BE2C (cell line): ENCODE data around the gene TRAM2.
A peak's percentile ranks its signal among the peaks of the same experiment; 100 is the strongest.

ENCODE experiments used
- DNase-seq: peaks from one replicate; pipeline ENCODE4 v3.0.0-alpha.2; 2020
- H3K27me3 ChIP-seq: fragments of 250-450 bp; sonication (Bioruptor Pico); 2 replicates; pipeline ENCODE4 v1.5.1; 2020; ENCODE audit warnings: mild to moderate bottlenecking
- H3K36me3 ChIP-seq: fragments of 250-450 bp; sonication (Bioruptor Pico); 2 replicates; pipeline ENCODE4 v1.5.1; 2020; ENCODE audit warnings: mild to moderate bottlenecking
- H3K4me1 ChIP-seq: fragments of 250-450 bp; sonication (Bioruptor Pico); 2 replicates; pipeline ENCODE4 v1.5.1; 2020
- H3K4me3 ChIP-seq: 2 replicates; pipeline ENCODE4 v1.5.1; 2011; ENCODE audit warnings: low read depth, low read length
- H3K9me3 ChIP-seq: fragments of 250-450 bp; sonication (Bioruptor Pico); 2 replicates; pipeline ENCODE4 v1.5.1; 2020
- TF ChIP-seq, protein P1 (sequence below): IDR thresholded peaks from 2 replicates; pipeline ENCODE4 v1.5.1; 2012; ENCODE audit warnings: mild to moderate bottlenecking, low read depth, low read length

Gene TRAM2

DNA sequence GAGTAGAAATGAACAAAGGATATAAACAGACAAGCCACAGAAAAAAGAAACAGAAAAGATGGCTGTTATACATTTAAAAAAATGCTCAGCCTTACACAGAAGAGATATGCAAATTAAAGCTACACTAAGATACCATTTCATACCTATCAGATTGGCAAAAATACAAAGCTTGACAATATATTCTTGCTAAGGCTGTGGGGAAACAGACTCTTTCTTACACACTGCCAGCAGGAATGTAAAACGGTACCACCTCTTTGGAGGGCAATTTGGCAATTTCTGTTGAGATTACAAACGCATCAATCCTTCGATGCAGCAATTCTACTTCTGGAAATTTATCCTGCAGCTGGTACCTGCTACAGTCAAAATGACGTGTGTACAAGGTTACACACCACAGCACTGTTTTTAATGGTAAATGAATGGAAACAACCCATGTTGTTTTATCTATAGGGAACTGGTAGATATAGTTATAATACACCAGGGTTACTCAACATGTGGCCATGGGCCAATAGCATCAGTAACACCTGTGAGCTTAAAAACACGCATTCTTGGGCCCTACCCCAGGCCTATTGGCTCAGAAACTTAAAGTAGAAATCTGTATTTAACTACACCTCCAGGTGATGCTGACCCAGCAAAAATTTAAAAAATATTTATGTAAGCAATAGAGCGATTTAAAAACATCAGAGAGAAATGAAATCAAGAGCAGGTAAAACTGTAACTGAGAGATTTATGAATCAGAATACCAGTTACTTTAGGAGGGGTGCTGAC is 53.3 kb downstream of the TRAM2 start:
- TF ChIP-seq, protein P1, sequence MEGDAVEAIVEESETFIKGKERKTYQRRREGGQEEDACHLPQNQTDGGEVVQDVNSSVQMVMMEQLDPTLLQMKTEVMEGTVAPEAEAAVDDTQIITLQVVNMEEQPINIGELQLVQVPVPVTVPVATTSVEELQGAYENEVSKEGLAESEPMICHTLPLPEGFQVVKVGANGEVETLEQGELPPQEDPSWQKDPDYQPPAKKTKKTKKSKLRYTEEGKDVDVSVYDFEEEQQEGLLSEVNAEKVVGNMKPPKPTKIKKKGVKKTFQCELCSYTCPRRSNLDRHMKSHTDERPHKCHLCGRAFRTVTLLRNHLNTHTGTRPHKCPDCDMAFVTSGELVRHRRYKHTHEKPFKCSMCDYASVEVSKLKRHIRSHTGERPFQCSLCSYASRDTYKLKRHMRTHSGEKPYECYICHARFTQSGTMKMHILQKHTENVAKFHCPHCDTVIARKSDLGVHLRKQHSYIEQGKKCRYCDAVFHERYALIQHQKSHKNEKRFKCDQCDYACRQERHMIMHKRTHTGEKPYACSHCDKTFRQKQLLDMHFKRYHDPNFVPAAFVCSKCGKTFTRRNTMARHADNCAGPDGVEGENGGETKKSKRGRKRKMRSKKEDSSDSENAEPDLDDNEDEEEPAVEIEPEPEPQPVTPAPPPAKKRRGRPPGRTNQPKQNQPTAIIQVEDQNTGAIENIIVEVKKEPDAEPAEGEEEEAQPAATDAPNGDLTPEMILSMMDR = no peak
- H3K27me3 ChIP-seq = no peaks in the 10 kb centered on the region
- no peak for DNase-seq
- no peaks in the 10 kb centered on the region for H3K36me3 ChIP-seq
- H3K4me3 ChIP-seq = no peak overlapping the region
- no peaks in the 10 kb centered on the region for H3K9me3 ChIP-seq
- H3K4me1 ChIP-seq = peaks cover 5% of the 10 kb centered on the region

DNA sequence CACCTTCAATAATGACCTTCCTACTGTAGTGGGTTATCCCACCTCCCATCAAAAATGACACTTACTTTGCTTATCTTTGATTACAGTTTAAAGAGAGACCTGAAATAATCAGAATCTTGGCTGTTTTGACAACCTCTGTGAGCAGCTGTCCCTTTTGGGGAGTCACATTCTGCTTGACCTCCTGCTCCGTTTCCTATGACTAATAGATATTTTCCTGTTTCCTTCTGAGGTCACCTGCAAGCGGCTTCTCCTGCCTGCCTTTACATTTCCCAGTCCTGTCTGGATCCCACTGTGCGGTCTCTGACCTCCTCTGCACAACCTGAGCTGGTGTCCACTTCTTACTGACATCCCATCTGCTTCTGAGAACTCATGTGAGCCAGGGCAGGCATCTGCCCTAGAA is 54.2 kb downstream of the TRAM2 start:
- DNase-seq = no peak
- no peaks in the 10 kb centered on the region for H3K27me3 ChIP-seq
- no peaks in the 10 kb centered on the region for H3K36me3 ChIP-seq
- H3K9me3 ChIP-seq = no peaks in the 10 kb centered on the region
- peaks cover 12% of the 10 kb centered on the region for H3K4me1 ChIP-seq
- TF ChIP-seq, protein P1 = no peak
- no peak overlapping the region for H3K4me3 ChIP-seq

DNA sequence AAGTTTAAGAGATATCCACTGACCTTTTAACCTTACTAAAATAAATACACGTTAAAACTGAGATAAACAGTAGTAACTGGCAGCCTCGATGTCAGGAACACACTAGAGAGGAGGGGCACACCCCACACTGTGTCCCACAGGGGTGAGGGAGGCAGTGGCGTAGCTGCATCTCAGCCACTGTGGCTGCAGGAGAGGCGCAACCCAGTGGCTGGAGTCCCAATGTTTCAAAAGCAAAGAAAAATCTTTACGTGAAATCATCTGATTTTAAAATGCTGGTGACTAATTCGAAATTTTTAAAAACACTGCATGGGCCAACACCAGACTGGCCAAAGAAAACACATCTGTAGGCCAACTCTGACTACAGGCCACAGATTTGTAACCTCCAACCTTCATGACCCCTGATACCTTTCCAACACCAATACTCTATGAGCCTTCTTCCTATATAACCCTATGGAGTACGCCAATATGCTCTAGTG is 54.7 kb downstream of the TRAM2 start:
- Histone ChIP-seq H3K4me3 (no peak overlapping the region), H3K36me3 (no peaks in the 10 kb centered on the region), H3K9me3 (no peaks in the 10 kb centered on the region), H3K4me1 (peaks cover 12% of the 10 kb centered on the region), H3K27me3 (no peaks in the 10 kb centered on the region)
- no peak for DNase-seq
- TF ChIP-seq, protein P1 = no peak

DNA sequence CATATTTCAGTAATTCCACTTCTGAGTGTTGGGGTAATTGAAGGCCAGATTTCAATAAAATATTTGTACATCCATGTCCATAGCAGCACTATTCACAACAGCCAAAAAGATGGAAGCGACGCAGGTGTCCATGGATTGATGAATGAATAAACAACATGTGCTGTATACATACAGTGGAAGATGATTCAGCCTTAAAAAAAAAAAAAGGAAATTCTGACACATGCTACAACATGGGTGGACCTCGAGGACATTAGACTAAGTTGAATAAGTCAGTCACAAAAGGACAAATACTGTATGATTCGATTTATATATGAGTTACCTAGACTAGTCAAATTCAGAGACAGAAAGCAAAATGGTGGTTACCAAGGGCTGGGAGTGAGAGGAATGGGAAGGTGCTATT is 57.2 kb downstream of the TRAM2 start:
- no peak for DNase-seq
- no peaks in the 10 kb centered on the region for H3K27me3 ChIP-seq
- TF ChIP-seq, protein P1 = no peak
- no peaks in the 10 kb centered on the region for H3K9me3 ChIP-seq
- peaks cover 12% of the 10 kb centered on the region for H3K4me1 ChIP-seq
- H3K4me3 ChIP-seq = no peak overlapping the region
- no peaks in the 10 kb centered on the region for H3K36me3 ChIP-seq

DNA sequence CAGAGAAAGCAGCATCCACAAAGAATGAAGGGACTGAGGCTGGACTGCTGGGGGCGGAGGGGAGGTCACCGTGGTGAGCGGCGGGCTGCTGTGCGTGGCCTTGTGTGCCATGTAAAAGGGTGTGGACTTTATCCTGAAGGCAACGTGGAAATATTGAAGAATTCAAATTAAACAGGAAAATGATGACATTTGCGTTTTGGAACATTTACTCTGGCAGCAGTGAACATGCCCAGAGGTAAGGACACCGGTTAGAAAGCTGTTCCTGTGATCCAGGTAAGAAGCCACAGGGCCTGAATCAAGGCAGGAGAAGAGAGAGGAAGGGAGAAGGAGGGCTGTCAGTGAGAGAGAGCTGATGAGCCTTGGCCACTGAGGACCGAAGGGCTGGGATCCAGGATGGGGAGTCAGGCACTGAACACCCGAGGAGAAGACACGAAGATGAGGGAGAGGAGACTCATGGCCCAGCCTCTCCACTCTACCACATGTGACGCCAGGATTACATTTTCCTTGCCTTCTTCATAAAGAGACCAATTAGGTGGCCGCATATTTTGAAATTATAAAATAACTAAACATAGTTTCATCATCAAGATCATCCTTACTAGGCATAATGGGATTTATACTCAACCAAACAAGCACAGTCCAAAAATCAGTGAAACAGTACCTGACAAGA is 58.4 kb downstream of the TRAM2 start:
- TF ChIP-seq, protein P1 = no peak
- peaks cover 12% of the 10 kb centered on the region for H3K4me1 ChIP-seq

More for the DNA sequence above, 58.4 kb downstream of the TRAM2 start:
- peak overlapping the region; percentile 35; the same call in 1 of the 2 replicates for H3K4me3 ChIP-seq
- no peaks in the 10 kb centered on the region; the same call in 1 of the 2 replicates for H3K36me3 ChIP-seq
- H3K27me3 ChIP-seq = no peaks in the 10 kb centered on the region
- DNase-seq = no peak
- H3K9me3 ChIP-seq = no peaks in the 10 kb centered on the region
